Brain microvascular endothelial cell (primary cell): ENCODE measurements around the gene CRACR2A.

Source experiments
- DNase-seq: peaks from one replicate; pipeline ENCODE4 v3.0.0-alpha.2; 2020
- H3K27ac ChIP-seq: fragments of 250-450 bp; sonication (Bioruptor Pico); 2 replicates; pipeline ENCODE4 v1.5.1; 2020; ENCODE audit warnings: mild to moderate bottlenecking, moderate library complexity
- H3K27me3 ChIP-seq: fragments of 250-450 bp; sonication (Bioruptor Pico); replicated peaks from 2 replicates; pipeline ENCODE4 v1.5.1; 2020; ENCODE audit warnings: mild to moderate bottlenecking
- H3K36me3 ChIP-seq: fragments of 250-450 bp; sonication (Bioruptor Pico); replicated peaks from 2 replicates; pipeline ENCODE4 v1.5.1; 2020; ENCODE audit warnings: mild to moderate bottlenecking
- H3K4me3 ChIP-seq: 2 replicates; pipeline ENCODE4 v1.5.1; 2011; ENCODE audit warnings: low read depth, mild to moderate bottlenecking, control low read depth, low read length, moderate library complexity
- in situ Hi-C: cut with HindIII; loops from 2 replicates; pipeline ENCODE4 v1.10.0; 2017; ENCODE audit warnings: low sequenced_read_pairs, low pct_ligation_motif_present
- TF ChIP-seq, protein P1 (sequence below): IDR thresholded peaks from 2 replicates; pipeline ENCODE4 v1.5.1; 2011; ENCODE audit warnings: low read depth, mild to moderate bottlenecking, moderate library complexity, low read length, control low read depth, inconsistent platforms; ENCODE audit errors: missing control alignments

CRACR2A gene

DNA sequence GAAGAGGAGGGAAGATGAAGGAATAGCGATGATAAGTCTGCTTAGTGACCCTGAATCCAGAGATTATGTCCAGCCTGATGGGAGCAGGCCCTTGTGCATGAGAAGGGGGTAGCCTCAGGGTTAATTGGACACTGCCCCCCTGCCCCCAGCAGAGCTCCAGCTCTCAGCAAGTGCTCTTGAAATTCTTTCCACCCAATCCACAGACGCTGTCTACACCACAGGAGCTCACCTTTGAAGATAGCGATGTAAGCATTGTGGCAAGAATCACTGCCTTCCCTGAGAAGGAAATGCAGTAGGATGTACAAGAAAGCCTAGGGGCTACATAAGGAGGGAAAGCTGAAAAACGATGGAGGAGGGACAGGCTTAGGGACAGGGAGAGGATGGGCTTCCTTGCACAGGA, 39.4 kb downstream of the CRACR2A start:
- in situ Hi-C loops = no loop called here
- no peak overlapping the region for H3K27ac ChIP-seq
- no peaks in the 10 kb centered on the region for H3K27me3 ChIP-seq
- DNase-seq = no peak
- no peak overlapping the region for H3K4me3 ChIP-seq
- H3K36me3 ChIP-seq = no peaks in the 10 kb centered on the region
- TF ChIP-seq, protein P1, sequence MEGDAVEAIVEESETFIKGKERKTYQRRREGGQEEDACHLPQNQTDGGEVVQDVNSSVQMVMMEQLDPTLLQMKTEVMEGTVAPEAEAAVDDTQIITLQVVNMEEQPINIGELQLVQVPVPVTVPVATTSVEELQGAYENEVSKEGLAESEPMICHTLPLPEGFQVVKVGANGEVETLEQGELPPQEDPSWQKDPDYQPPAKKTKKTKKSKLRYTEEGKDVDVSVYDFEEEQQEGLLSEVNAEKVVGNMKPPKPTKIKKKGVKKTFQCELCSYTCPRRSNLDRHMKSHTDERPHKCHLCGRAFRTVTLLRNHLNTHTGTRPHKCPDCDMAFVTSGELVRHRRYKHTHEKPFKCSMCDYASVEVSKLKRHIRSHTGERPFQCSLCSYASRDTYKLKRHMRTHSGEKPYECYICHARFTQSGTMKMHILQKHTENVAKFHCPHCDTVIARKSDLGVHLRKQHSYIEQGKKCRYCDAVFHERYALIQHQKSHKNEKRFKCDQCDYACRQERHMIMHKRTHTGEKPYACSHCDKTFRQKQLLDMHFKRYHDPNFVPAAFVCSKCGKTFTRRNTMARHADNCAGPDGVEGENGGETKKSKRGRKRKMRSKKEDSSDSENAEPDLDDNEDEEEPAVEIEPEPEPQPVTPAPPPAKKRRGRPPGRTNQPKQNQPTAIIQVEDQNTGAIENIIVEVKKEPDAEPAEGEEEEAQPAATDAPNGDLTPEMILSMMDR = no peak

DNA sequence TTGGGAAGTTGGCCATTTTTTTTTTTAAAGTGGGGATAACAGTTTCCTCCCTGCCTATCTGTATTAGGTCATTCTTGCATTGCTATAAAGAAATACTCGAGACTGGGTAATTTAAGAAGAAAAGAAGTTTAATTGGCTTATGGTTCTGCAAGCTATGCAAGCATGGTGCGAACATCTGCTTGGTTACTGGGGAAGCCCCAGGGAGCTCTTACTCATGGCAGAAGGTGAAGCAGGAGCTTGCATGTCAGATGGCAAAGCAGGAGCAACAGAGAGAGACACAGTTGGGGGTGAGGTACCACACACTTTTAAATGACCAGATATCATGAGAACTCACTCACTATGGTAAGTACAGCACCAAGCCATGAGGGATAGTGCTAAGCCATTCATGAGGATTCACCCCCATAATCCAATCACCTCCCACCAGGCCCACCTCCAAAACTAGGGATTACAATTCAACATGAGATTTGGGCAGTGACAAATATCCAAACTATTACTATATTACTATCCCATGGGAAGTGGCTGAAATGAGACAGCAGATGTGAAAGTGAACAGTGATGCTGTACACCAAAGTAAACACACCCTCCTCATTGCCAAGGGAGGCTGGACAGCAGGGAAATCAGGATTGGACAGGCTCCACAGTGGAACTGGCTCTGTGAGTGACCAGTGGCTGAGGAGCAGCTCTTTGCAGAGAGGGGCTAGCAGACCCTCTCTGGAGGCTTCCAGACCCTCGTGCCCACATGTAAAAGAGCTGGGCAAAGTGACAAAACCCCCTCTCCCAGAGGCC, 40.5 kb downstream of the CRACR2A start:
- TF ChIP-seq, protein P1 = no peak
- Histone ChIP-seq H3K4me3 (no peak overlapping the region), H3K27ac (no peak overlapping the region), H3K27me3 (no peaks in the 10 kb centered on the region), H3K36me3 (no peaks in the 10 kb centered on the region)
- in situ Hi-C loops = no loop called here
- DNase-seq = no peak

DNA sequence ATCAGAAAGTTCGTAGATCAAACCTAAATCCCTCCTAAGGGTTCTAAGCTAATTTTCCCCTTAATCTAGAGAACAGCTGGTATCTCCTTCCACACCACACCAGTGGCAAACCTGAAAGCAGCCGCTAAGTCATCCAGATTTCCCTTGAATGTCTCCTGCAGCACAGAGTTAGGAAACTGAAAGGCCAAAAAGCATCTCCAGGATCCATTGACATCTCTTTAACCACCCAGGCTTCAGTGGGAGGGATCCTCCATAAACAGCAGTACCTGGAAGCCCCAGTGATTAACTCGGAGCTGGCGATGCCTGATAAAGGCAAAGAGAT, 47.6 kb downstream of the CRACR2A start:
- no peak for DNase-seq
- in situ Hi-C loops = no loop called here
- TF ChIP-seq, protein P1 = no peak
- H3K27ac ChIP-seq = no peak overlapping the region
- no peaks in the 10 kb centered on the region for H3K36me3 ChIP-seq
- no peaks in the 10 kb centered on the region for H3K27me3 ChIP-seq
- H3K4me3 ChIP-seq = no peak overlapping the region

DNA sequence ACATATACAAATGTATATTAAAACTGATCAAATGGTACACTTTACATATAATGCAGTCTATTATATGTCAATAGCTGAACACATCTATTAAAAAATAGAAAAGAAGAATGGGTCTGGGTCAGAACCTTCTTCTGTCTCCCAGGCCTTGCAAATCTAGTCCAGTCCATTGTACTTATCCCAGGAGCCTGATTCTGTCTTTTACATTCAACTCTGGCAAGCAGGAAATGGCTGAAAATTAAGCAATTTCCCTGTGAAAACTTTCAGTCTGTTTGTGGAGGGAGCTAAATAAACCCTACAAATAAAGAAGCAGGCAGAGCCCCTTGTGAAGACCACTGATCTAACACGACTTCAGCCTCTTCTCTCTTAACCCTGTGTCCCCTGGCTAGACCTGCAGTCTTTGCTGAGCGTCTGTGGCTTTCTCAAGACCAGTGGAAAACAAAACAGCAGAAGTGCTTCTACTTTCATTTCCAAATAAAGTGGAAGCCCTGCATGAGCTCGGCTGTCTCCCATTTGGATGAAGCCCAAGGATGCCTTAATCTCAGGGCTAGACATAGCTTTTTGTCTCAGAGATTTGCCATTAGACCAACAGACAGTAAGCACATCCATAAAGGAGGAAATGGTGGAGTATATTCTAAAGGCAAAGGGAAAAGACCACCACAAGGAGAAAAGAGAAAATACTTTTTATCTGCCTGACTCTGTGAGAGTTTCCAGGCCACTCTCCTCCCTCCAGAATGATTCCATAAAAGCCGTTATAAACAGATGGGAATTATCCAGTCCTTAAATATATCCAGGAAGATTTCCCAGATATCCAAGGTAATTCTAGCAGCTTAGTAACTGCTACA, 48.2 kb downstream of the CRACR2A start:
- TF ChIP-seq, protein P1 = no peak
- Histone ChIP-seq H3K36me3 (no peaks in the 10 kb centered on the region), H3K27me3 (no peaks in the 10 kb centered on the region), H3K27ac (peak overlapping the region; percentile 51), H3K4me3 (no peak overlapping the region)
- in situ Hi-C loops = no loop called here
- DNase-seq = peak; percentile 32

DNA sequence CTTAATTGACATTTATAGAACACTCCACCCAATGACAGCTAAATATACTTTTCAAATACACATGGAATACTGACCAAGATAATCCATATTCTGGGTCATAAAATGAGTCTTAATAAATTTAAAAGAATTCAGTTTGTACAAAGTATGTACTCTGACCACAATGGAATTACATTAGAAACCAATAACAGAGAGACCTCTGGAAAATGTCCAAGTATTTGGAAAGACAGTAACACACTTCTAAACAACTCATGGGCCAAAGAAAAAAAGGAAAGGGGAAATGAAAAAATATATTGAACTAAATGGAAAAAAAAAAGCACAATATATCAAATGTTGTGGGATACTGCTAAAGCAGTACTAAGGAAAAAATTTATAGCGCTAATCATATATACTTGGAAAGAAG, 52.0 kb downstream of the CRACR2A start:
- TF ChIP-seq, protein P1 = no peak

More for the DNA sequence above, 52.0 kb downstream of the CRACR2A start:
- DNase-seq = no peak
- Histone ChIP-seq H3K4me3 (no peak overlapping the region), H3K27ac (no peak overlapping the region), H3K27me3 (no peaks in the 10 kb centered on the region), H3K36me3 (no peaks in the 10 kb centered on the region)
- in situ Hi-C loops = no loop called here
